GM19467 (cell line): ENCODE measurements around the gene KRT1.

Source experiments
- ATAC-seq: cut with Tn5 transposase; IDR thresholded peaks from one replicate; pipeline ENCODE4 v1.9.1; 2021; ENCODE audit warnings: mild to moderate bottlenecking, moderate library complexity; ENCODE audit not compliant: unreplicated experiment

KRT1 gene

DNA sequence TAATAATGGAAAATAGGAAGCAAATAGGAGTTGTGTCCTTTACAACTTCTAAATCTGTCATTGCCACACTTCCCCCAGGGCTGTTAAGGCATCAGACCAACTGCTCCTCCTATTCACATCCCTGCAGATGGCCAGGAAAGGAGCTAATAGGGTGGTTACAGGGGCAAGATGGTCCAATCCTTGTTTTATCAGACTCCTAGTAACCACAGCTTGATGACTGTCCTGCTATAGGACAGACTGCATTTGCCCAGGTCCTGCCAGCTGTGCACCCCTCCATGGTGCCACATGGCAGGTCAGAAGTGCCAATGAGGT is 17.3 kb downstream of the KRT1 start:
- ATAC-seq: no peak

DNA sequence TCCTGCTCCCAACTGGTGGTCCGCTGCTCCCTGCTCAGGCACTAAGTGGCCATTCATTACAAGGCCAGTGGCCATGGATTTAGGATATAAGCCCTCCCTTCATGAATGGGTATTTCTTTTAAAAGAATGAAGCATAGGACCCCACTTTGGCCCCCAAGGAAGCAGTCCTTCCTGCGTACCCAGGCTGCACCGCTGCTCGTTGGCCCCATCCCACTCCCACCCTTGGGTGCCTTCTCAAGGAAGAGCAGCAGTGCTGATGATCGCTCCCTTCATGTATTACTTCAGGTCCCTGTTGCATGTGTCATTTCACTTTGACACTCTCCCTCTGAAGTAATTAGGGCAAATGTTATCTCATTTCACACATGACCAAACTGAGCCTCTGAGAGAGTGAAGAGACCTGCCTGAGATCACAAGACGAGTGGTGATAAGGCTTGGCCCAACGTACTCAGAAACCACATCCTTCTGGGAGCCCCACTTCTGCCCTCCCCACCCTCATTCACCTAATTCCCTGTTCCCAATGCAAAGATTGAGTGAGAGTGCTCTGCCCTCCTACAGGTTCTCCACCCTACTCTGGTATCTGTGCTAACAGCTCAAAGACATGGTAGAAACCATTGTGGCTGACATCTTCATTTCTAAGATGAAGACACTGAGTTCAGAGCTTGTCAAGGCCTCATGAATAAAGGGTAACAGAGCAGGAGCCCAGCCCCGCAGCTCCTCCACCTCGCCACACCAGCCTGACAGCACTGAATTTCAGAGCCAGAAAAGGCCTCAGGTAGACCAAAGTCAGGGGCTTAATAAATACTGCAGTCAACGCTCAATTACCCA is 17.9 kb downstream of the KRT1 start:
- no peak for ATAC-seq

GRCh38 chr12:52661668-52662067 is 18.5 kb downstream of the KRT1 start:
- ATAC-seq: no peak

DNA sequence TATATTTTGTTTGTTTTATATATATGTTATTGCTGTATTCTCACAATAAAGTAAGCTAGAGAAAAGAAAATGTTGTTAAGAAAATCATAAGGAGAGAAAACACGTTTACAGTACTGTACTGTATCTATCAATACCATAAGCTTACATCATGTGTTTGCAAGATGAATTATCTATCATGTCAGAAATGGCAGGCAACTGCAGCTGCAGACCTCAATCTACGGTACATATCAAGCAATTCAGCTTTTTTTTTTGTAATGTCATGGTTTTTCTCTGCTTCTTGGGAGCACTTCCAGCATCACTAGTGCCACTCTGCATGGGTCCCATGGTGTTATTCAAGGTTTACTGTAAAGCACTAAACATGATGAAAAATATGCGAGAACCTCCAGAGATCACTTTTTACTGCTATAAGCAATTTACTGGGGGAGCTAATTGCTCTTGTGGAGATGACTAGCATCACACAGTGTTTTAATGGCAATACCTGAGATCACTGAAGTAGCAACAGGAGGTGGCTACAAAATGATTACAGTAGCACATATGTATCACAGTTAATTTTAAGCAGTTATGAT is 19.2 kb downstream of the KRT1 start:
- ATAC-seq: no peak

- ATAC-seq: no peak
These were observed 20.3 kb downstream of the KRT1 start for GRCh38 chr12:52659951-52660350.

DNA sequence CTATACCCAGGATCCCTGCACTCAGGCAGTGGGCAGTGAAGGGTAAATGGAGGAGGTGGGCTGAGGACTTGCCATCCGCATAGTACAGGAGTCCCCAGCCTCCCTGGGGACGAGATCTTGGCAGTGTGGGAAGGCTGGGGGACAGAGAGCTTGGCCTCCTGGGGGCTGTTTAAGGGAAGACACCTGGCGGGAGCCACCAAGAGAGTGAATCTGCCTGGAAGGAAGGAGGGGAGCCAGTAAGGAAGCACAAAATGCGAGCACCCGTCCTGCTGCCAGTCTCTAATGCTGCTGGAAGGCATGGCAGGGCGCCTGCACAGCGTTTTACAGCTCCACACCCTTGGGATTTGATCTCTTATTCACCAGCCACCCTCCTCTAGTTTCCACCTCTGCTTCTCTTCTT is 20.8 kb downstream of the KRT1 start:
- ATAC-seq: no peak

- ATAC-seq: no peak
These were observed 22.0 kb downstream of the KRT1 start for GRCh38 chr12:52658196-52658595.

- ATAC-seq: no peak
These were observed 22.8 kb downstream of the KRT1 start for GRCh38 chr12:52657250-52657902.

DNA sequence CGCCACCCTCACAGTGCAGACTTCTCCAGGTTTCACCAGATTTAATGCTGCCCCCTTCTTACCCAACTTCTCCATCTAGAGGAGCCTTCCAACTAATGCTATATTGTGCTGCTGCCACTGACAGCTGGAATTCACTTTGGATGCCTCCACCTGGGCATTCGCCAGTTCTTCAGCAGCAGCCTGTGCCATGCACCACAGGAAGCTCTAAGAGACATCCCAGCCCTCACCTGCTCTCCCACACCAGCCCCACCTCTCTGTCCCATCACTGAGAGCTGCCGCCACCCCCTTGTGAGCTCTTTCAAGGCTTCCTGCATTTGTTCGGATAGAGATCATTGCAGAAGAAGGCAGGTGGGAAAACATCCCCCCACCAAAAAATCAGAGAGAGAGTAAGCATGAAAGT is 23.6 kb downstream of the KRT1 start:
- no peak for ATAC-seq

DNA sequence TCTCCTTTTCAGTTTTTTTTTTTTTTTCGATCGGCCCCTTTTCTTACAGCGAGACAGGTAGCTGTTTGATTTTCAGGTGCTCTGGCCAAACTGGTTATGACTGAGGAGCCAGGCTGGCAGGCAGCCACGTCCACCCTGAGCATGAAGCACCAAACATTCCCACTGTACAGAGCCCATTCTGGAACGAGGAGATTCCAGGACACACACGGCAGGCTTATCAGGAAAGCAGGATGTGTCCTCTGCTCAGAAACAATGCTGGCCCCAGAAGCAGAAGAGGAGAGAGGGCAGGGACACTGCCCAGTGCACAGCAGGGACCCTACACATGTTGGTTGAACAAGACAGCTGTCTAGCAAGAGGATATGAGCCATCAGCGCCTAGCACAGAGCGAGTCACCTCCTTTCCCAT is 24.5 kb downstream of the KRT1 start:
- no peak for ATAC-seq

DNA sequence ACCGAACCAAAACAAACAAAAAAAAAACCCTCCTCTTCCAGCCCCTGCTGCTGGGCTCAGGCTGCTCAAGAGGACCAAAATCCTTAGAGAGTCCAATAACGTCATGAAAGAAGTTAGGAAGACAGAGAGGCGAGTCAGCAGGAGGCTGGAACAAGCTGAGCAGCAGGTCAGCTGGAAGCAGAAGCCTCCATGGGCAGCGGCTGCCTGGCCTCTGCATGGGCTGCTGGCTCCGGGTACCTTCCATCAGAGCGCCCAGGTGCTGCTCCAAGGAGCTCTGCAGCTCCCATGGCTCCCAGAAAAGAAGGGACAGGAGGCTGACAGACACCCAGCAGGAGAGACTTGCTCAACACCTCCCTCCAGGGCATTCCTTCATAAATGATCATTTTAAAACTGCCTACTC is 25.0 kb downstream of the KRT1 start:
- ATAC-seq: no peak

DNA sequence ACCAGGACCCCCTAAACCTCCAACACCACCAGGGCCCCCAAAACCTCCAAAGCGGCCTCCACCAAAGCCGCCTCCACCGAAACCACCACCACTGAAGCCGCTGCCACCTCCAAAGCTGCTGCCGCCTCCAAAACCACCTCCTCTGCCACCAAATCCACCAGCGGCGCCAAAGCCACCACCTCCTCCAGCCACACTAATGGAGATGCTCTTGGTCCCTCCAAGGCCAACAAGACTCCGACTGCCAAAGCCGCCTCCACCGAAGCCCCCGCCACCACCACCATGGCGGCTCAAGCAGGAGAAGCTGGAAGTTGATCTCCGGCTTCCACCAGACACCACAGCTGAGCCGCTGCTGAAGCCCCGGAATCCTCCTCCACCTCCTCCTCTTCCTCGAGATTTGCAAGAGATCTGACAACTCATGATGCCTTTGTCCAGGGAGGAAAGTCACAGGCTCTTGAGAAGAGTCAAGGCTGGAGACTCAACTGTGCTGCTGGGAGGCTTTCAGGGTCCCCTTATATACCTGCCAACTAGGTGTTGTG is 28.4 kb downstream of the KRT1 start, which contains the start of gene KRT2:
Gene KRT2 (minus strand): TSS at position 486 of the 536 bp plus-strand sequence. CDS start 69 bp downstream, at position 417.
- no peak for ATAC-seq

GRCh38 chr12:52650520-52651081 is 29.6 kb downstream of the KRT1 start:
- ATAC-seq: no peak

- no peak for ATAC-seq
These were observed 31.1 kb downstream of the KRT1 start for GRCh38 chr12:52649066-52649465.

DNA sequence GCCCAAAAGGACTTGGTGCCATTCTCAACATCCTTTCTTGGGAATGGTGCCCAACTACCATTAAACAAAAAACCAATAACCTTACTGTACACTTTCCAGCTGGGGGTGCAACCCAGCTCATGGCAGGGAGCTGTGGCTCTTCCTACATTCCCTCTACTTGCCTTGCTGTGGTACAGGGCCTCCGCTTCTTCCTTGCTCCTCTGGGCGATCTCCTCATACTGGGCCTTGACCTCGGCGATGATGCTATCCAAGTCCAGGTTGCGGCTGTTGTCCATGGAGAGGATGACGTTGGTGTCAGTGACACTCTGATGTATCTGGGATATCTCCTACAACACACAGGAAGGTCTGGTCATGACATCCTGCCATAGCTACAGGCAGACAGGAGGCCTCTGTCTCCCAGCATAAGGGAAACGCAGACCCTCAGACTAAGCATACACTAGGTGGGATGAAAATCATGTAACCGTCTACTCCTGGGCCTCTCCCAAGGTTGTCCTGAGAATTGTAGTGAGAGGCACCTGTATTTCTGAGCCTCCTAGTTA is 32.1 kb downstream of the KRT1 start:
- no peak for ATAC-seq

DNA sequence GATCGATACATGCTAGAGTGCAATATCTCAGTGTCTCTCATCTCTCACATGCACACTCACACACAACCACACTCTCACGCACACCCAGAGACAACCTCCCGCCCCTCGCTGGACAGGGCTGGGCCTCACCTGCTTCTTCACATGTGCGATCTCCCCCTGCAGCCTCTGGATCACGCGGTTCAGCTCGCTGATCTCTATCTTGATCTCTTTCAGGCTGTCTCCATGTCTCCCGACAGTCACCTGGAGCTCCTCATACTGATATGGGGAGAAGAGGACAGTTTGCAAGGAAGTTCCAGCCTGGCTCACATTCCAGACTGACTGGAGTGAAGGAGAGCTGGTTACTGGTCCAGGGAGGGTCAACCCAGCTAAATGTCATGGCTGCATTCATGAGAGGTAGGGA is 32.6 kb downstream of the KRT1 start:
- ATAC-seq: no peak

GRCh38 chr12:52646613-52647012 is 33.6 kb downstream of the KRT1 start:
- ATAC-seq: no peak

GRCh38 chr12:52645982-52646381 is 34.2 kb downstream of the KRT1 start:
- ATAC-seq: no peak

DNA sequence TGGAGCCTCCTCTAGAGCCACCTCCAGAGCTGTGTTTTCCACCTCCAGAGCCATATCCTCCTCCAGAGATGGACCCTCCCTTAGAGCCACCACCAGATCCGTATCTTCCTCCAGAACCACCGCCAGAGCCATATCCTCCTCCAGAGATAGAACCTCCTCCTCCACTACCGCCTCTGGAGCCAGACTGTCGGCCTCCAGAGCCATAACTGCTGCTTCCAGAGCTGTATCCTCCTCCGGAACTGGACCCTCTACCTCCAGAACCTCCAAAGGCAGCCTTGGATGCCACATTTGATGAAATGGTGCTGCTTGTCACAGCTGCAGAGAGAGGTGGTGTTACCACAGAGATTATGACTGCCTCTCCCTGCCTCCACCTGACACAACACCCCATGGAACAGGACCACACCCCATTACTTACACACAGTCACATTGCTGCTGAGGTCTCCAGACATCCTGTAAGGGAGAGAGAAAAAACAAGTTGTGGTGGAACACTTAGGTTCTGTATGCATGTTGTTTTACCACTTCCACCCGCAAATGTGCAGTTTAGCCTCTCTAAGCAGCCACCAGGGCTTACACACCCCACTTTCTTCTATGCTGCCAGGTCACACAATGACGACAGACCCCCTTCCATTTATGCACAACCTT is 35.0 kb downstream of the KRT1 start:
- no peak for ATAC-seq

DNA sequence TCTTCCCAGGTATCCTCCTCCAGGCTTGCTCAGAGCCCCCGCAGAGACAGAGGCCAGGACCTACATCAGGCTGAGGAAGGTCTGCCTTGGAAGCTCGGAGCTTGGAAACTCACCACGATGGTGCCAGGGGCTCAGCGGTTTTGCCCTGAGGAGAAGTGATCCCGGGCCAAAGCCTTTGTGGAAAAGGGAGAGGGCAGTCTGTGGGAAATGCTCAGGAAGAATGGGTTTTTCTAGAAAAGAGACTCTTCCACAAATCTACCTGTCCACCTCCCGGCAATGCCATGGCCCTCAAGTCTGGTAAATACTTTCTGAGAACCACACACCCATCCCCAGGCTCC is 36.2 kb downstream of the KRT1 start:
- ATAC-seq: no peak
